Mucosa of descending colon (tissue), 3 donors: ENCODE data around the gene GUCD1. TPM values are rescaled to one million over a fixed set of nuclear protein-coding genes. Genes with fewer than 3 reads are reported as not detected.

Experiments used
- ATAC-seq: fragments of 200-7000 bp; cut with Tn5 transposase; one replicate; pipeline ENCODE4 v1.9.1; 2020; ENCODE audit warnings: mild to moderate bottlenecking, moderate library complexity
- DNase-seq, 3 donors: peaks; one replicate each; pipeline ENCODE4 v3.0.0-alpha.2; 2020
- H3K36me3 ChIP-seq: fragments of 200-600 bp; one replicate; pipeline ENCODE4 v1.8.0; 2021; ENCODE audit warnings: low read depth, mild to moderate bottlenecking
- H3K4me1 ChIP-seq: fragments of 200-600 bp; one replicate; pipeline ENCODE4 v1.8.0; 2021; ENCODE audit warnings: low read depth, mild to moderate bottlenecking
- H3K4me3 ChIP-seq: fragments of 200-600 bp; one replicate; pipeline ENCODE4 v1.8.0; 2021; ENCODE audit warnings: mild to moderate bottlenecking
- H3K9me3 ChIP-seq: fragments of 200-600 bp; one replicate; pipeline ENCODE4 v1.8.0; 2021; ENCODE audit warnings: mild to moderate bottlenecking
- CTCF ChIP-seq: fragments of 200-600 bp; IDR thresholded peaks from one replicate; pipeline ENCODE4 v1.8.0; 2022; ENCODE audit warnings: antibody characterized with exemption, mild to moderate bottlenecking
- intact Hi-C, 2 donors: fragments of 100-400 bp; cut with DNase I in 1 of 2; cut with micrococcal nuclease in 1 of 2; formaldehyde crosslinking; loops; one replicate each; pipeline versions ENCODE4 v1.11.0 to v1.11.1; 2022; cut with DNase I, micrococcal nuclease
- total RNA-seq, 3 donors: library from RNA; stranded (reverse); fragmentation: NEBNext Ultra II Directional in 2 of 3; extraction: Animal tissue kit (Norgen Biotek cat#: 25700) in 2 of 3; gene quantifications; one replicate each; pipeline versions ENCODE4 v1.2.1 to v1.2.4, GENCODE V29; 2021 to 2023
- donor health status: DM: no; HTN: no; CAD: no; lungs with moderate emphysema.
- donor health status: DM: no; HTN: no; CAD: no.
- donor health status: DM: no; HTN: yes; CAD: no.

GUCD1 gene
- total RNA-seq, 3 donors from 2014 or later: 188 to 243 (median 242) TPM

- TF ChIP-seq CTCF: no peak
- no peak overlapping the region for H3K4me3 ChIP-seq
- peaks cover 15% of the 10 kb centered on the region for H3K4me1 ChIP-seq
- DNase-seq: no peak
- no peaks in the 10 kb centered on the region for H3K9me3 ChIP-seq
- ATAC-seq: no peak
- H3K36me3 ChIP-seq: no peaks in the 10 kb centered on the region
- intact Hi-C loops: no loop called here
These were observed 47.2 kb downstream of the GUCD1 start for GRCh38 chr22:24507716-24508115.

- peaks cover 15% of the 10 kb centered on the region for H3K4me1 ChIP-seq
- no peak for TF ChIP-seq CTCF
- ATAC-seq: peak; percentile 71
- H3K9me3 ChIP-seq: no peaks in the 10 kb centered on the region
- no peaks in the 10 kb centered on the region for H3K36me3 ChIP-seq
- intact Hi-C loops: no loop called here
- no peak for DNase-seq
- no peak overlapping the region for H3K4me3 ChIP-seq
These were observed 48.0 kb downstream of the GUCD1 start for GRCh38 chr22:24506802-24507438.

GRCh38 chr22:24504956-24505736 is 49.8 kb downstream of the GUCD1 start:
- intact Hi-C loops: no loop called here
- no peak overlapping the region for H3K4me3 ChIP-seq
- no peaks in the 10 kb centered on the region for H3K36me3 ChIP-seq
- no peak for TF ChIP-seq CTCF
- no peak for ATAC-seq
- DNase-seq: no peak
- no peaks in the 10 kb centered on the region for H3K9me3 ChIP-seq
- peaks cover 15% of the 10 kb centered on the region for H3K4me1 ChIP-seq

- H3K4me3 ChIP-seq: no peak overlapping the region
- no peaks in the 10 kb centered on the region for H3K9me3 ChIP-seq
- DNase-seq (no peak), ATAC-seq (no peak)
- H3K36me3 ChIP-seq: no peaks in the 10 kb centered on the region
- no peak for TF ChIP-seq CTCF
- intact Hi-C loops: no loop called here
- H3K4me1 ChIP-seq: peaks cover 15% of the 10 kb centered on the region
These were observed 50.4 kb downstream of the GUCD1 start for GRCh38 chr22:24504540-24504939.

- ATAC-seq: no peak
- no peaks in the 10 kb centered on the region for H3K36me3 ChIP-seq
- no peak for DNase-seq
- no peak for TF ChIP-seq CTCF
- peaks cover 15% of the 10 kb centered on the region for H3K4me1 ChIP-seq
- no peaks in the 10 kb centered on the region for H3K9me3 ChIP-seq
- no peak overlapping the region for H3K4me3 ChIP-seq
- intact Hi-C loops: no loop called here
These were observed 51.0 kb downstream of the GUCD1 start for GRCh38 chr22:24503843-24504338.
